H1 (cell line): ENCODE measurements around the gene GPR61. TPM values are rescaled to one million over a fixed set of nuclear protein-coding genes. Genes with fewer than 3 reads are reported as not detected.

ENCODE experiments used
- CBX5 ChIP-seq: fragments of 300-800, 300-1000 bp; sonication (generic); IDR thresholded peaks from 2 replicates; pipeline ENCODE4 v1.7.1; 2016; ENCODE audit warnings: antibody characterized with exemption, low read length, low read depth
- HDAC6 ChIP-seq: IDR thresholded peaks from one replicate; pipeline ENCODE4 v1.7.1; 2012; ENCODE audit warnings: low read depth, mild to moderate bottlenecking, inconsistent platforms, low read length, moderate library complexity
- JUN ChIP-seq: IDR thresholded peaks from 2 replicates; pipeline ENCODE4 v1.6.1; 2011; ENCODE audit warnings: low read depth, mild to moderate bottlenecking, improper control_type of control experiment, low read length
- KDM4A ChIP-seq: IDR thresholded peaks from one replicate; pipeline ENCODE4 v1.7.1; 2012; ENCODE audit warnings: low read depth, mild to moderate bottlenecking, moderate library complexity, low read length, inconsistent platforms; ENCODE audit not compliant: severe bottlenecking
- POLR2AphosphoS5 ChIP-seq: IDR thresholded peaks from 2 replicates; pipeline ENCODE4 v1.6.1; 2011; ENCODE audit warnings: low read depth, low read length
- POU5F1 ChIP-seq: IDR thresholded peaks from 2 replicates; pipeline ENCODE4 v1.6.1; 2011; ENCODE audit warnings: low read depth, mild to moderate bottlenecking, low read length, moderate library complexity
- RBBP5 ChIP-seq: IDR thresholded peaks from 2 replicates; pipeline ENCODE4 v1.7.1; 2012; ENCODE audit warnings: low read depth, mild to moderate bottlenecking, inconsistent platforms, low read length, moderate library complexity, borderline replicate concordance
- SAP30 ChIP-seq: fragments of 300-600 bp; sonication (generic); IDR thresholded peaks from 2 replicates; pipeline ENCODE4 v1.7.1; 2012; ENCODE audit warnings: low read length, moderate library complexity, mild to moderate bottlenecking, inconsistent platforms; ENCODE audit not compliant: insufficient read depth, insufficient replicate concordance
- SP1 ChIP-seq: IDR thresholded peaks from 2 replicates; pipeline ENCODE4 v1.6.1; 2011; ENCODE audit warnings: low read depth, low read length
- SP4 ChIP-seq: IDR thresholded peaks from 2 replicates; pipeline ENCODE4 v1.6.1; 2012; ENCODE audit warnings: low read length, inconsistent platforms
- SRF ChIP-seq: IDR thresholded peaks from 2 replicates; pipeline ENCODE4 v1.6.1; 2011; ENCODE audit warnings: mild to moderate bottlenecking, low read depth, low read length, moderate library complexity
- SUZ12 ChIP-seq: fragments of 200-600 bp; sonication (generic); IDR thresholded peaks from 2 replicates; pipeline ENCODE4 v1.6.1; 2012; ENCODE audit warnings: mild to moderate bottlenecking, inconsistent platforms, low read length, moderate library complexity, mixed read lengths
- TAF7 ChIP-seq: optimal IDR thresholded peaks from 2 replicates; pipeline ENCODE3; 2011; ENCODE audit warnings: low read depth, mild to moderate bottlenecking, inconsistent platforms, low read length, moderate library complexity, borderline replicate concordance
- TBP ChIP-seq: IDR thresholded peaks from 2 replicates; pipeline ENCODE4 v1.6.1; 2011; ENCODE audit warnings: low read depth, low read length, improper control_type of control experiment
- TEAD4 ChIP-seq: IDR thresholded peaks from 2 replicates; pipeline ENCODE4 v1.6.1; 2012; ENCODE audit warnings: low read depth, low read length, inconsistent platforms, mixed read lengths
- polyA plus RNA-seq, 7 experiments: library from polyadenylated mRNA; depleted of rRNA in 3 of 7; stranded (reverse) in 5 of 7; unstranded in 2 of 7; fragments of >200 nt in 5 of 7; fragments of 200-250 nt in 2 of 7; gene quantifications; 1 replicate in 5 of 7; 2 replicates in 1 of 7; 4 replicates in 1 of 7; pipeline versions ENCODE4 v1.2.1 to v1.2.3, GENCODE V29; 2011 to 2013; ENCODE audit warnings: missing spikeins in 2 of 7, mixed read lengths in 2 of 7
- total RNA-seq: library from RNA; stranded (reverse); fragmentation: NEBNext Ultra II Directional; extraction: Animal tissue kit (Norgen Biotek cat#: 25700); gene quantifications from 2 replicates; pipeline ENCODE4 v1.2.1, GENCODE V29; 2021
- TF ChIP-seq, protein P1 (sequence below): IDR thresholded peaks from 2 replicates; pipeline ENCODE4 v1.6.1; 2011; ENCODE audit warnings: low read depth, mild to moderate bottlenecking, low read length; ENCODE audit not compliant: insufficient read depth
- TF ChIP-seq, protein P2 (sequence below): IDR thresholded peaks from 2 replicates; pipeline ENCODE4 v1.6.1; 2012; ENCODE audit warnings: inconsistent platforms
- TF ChIP-seq, protein P3 (sequence below), 3 experiments: IDR thresholded peaks; 1 replicate in 2 of 3; 2 replicates in 1 of 3; pipeline versions ENCODE4 v1.5.1 to v1.6.1; 2011; ENCODE audit warnings: low read length in 3 of 3, mild to moderate bottlenecking in 3 of 3, inconsistent platforms in 2 of 3, low read depth in 1 of 3, moderate library complexity in 1 of 3; ENCODE audit not compliant: insufficient read depth in 1 of 3; ENCODE audit errors: control extremely low read depth in 1 of 3
- TF ChIP-seq, protein P4 (sequence below): IDR thresholded peaks from 2 replicates; pipeline ENCODE4 v1.6.1; 2012; ENCODE audit warnings: inconsistent platforms

GPR61 gene
- total and polyA plus RNA-seq, 2 of the 8 experiments (the other 6 are each of a cell fraction or from before 2014, with no cell fraction given), result 0.41 to 0.53 TPM

DNA sequence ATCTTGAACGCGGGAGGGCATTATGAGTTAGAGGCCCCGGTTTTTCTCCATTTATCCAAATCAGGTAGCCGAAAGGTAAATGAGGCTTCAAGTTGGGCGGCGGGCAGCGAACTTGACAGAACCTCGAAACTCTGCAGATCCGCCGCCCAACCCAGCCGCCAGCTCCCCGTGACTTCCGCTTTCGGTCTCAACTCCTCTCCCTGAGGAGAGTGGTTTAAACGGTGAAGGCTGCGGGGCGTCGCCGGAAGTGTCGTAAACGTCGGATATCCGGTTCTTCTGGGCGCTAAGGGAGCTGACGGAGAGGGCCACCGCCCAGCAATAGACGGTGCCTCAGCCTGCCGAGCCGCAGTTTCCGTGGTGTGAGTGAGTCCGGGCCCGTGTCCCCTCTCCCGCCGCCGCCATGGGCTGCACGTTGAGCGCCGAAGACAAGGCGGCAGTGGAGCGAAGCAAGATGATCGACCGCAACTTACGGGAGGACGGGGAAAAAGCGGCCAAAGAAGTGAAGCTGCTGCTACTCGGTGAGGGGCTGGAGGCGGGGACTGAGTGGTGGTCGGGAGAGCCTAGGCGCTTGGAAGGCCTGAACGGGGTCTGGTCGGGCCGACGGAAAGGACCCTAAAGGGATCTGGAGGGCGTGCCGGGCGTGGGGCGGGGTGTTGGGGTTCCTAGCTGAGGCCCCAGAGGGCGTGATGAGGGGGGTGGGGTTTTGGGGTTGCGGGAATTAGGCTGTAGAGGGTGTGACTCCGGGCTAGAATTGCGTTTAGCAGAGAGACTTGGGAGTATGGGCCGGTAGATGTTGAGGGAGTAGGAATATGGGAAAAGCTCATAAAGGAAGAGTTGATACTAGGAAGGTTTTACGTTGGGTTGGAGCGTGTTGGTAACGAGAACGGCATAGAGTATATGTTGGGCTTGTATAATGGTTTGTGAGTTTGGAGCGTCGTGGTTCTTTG, 8.9 kb downstream of the GPR61 start, which contains the start of gene GNAI3 (continued):
- TF ChIP-seq HDAC6 (no peak), POU5F1 (no peak), POLR2AphosphoS5 (peak; percentile 90), TBP (peak; percentile 92), TAF7 (peak; percentile 79), SUZ12 (no peak), SP1 (no peak), KDM4A (peak; percentile 90), SAP30 (no peak), CBX5 (no peak), JUN (no peak), TEAD4 (no peak), SRF (no peak), RBBP5 (peak; percentile 90), SP4 (no peak)
- TF ChIP-seq, protein P1, sequence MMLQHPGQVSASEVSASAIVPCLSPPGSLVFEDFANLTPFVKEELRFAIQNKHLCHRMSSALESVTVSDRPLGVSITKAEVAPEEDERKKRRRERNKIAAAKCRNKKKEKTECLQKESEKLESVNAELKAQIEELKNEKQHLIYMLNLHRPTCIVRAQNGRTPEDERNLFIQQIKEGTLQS, result no peak
- TF ChIP-seq, protein P2, sequence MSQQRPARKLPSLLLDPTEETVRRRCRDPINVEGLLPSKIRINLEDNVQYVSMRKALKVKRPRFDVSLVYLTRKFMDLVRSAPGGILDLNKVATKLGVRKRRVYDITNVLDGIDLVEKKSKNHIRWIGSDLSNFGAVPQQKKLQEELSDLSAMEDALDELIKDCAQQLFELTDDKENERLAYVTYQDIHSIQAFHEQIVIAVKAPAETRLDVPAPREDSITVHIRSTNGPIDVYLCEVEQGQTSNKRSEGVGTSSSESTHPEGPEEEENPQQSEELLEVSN, result peak; percentile 31; the same call in 1 of the 2 replicates
- TF ChIP-seq, protein P3, sequence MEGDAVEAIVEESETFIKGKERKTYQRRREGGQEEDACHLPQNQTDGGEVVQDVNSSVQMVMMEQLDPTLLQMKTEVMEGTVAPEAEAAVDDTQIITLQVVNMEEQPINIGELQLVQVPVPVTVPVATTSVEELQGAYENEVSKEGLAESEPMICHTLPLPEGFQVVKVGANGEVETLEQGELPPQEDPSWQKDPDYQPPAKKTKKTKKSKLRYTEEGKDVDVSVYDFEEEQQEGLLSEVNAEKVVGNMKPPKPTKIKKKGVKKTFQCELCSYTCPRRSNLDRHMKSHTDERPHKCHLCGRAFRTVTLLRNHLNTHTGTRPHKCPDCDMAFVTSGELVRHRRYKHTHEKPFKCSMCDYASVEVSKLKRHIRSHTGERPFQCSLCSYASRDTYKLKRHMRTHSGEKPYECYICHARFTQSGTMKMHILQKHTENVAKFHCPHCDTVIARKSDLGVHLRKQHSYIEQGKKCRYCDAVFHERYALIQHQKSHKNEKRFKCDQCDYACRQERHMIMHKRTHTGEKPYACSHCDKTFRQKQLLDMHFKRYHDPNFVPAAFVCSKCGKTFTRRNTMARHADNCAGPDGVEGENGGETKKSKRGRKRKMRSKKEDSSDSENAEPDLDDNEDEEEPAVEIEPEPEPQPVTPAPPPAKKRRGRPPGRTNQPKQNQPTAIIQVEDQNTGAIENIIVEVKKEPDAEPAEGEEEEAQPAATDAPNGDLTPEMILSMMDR (IDR thresholded peaks at IDR 0.05; ENCODE audit: control extremely low read depth in 1 of 3, insufficient read depth in 1 of 3, low read depth in 1 of 3, low read length in 3 of 3), result peak in 1 of 3 experiments; percentile 1; a peak in 1 of 4 replicates
- TF ChIP-seq, protein P4, sequence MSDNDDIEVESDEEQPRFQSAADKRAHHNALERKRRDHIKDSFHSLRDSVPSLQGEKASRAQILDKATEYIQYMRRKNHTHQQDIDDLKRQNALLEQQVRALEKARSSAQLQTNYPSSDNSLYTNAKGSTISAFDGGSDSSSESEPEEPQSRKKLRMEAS, result peak; percentile 71
